ENCODE results near the gene LPP.

GRCh38 chr3:188870431-188870830, 716.5 kb downstream of the LPP start:
- TF ChIP-seq CTCF (conservative IDR thresholded peaks at IDR 0.05) = no peak
- no peak for TF ChIP-seq EZH2 (IDR thresholded peaks at IDR 0.05; ENCODE audit: low read depth)

All from PC-9 (cell line).